Measurements from ENCODE around the gene FAM78A. TPM values are rescaled to one million over a fixed set of nuclear protein-coding genes. Genes with fewer than 3 reads are reported as not detected.

Gene FAM78A
- total and polyA plus RNA-seq, 2 of the 8 experiments (the other 6 are each of a cell fraction or from before 2014, with no cell fraction given) = 3.1 TPM

DNA sequence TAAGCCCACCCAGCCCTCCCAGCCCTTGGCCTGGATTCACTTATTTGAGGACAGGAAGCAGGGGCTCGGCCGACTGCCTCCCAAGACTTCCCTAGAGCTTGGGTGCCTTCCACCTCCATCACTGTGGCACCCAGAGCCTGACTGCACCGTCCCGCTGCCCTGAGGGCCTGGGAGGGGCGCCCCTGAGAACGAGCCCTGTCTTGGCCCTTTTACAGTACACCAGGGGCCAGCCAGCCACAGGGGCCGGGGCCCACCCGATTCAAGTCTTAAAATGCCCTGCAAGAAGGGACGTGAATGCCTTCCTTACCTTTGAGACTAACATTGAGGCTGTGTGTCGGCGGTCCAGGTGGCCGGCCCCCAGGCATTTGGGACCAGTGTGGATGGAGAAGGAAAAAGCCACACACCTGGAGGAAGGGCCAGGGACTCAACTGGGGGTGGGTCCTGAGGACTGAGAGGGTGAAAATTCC, 16.8 kb downstream of the FAM78A start (continued):
- no peak for TF ChIP-seq BACH1 (IDR thresholded peaks at IDR 0.05; ENCODE audit: low read length)
- no peak for TF ChIP-seq BRCA1 (IDR thresholded peaks at IDR 0.05; ENCODE audit: low read depth, low read length)
- TF ChIP-seq SAP30 (IDR thresholded peaks at IDR 0.05; ENCODE audit: insufficient read depth, insufficient replicate concordance, low read length) = no peak

Data from H1 (cell line).